GM21381 (cell line): ENCODE measurements around the gene WASF2.
"Not testable (repeated sequence)": the region's sequence is repeated elsewhere in the genome, so short reads cannot be mapped to it uniquely, and the experiment has no call there.

ENCODE experiments used
- ATAC-seq: cut with Tn5 transposase; IDR thresholded peaks from one replicate; pipeline ENCODE4 v1.9.1; 2021; ENCODE audit warnings: mild to moderate bottlenecking, moderate library complexity; ENCODE audit not compliant: unreplicated experiment

The WASF2 gene

DNA sequence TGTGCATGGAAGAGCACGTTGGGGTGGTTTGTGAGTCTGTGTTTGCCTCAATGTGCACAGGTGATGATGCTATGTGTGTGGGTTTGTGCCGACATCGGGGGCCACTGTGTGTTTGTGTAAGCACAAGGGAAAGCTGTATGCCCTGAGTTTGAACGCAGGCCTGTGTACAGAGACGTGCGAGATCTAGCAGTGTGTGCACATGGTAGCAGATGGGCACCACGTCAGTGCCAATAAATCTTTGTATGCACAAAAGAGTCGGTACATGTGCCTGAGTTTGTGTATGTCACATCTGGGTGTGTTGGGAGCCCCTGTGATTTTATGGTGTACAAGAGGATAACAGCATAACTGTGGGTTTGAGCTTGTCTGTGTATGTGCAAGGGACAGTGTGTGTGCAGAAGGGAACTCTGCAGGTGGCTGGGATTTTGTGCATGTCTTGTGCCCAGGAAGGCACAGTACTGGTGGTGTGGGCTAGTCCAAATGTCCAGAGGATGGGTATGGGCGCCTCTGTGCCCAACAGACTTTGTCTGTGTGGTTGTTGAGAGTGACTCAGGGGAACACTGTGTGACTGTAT, 32.0 kb upstream of the WASF2 start:
- ATAC-seq: no peak

DNA sequence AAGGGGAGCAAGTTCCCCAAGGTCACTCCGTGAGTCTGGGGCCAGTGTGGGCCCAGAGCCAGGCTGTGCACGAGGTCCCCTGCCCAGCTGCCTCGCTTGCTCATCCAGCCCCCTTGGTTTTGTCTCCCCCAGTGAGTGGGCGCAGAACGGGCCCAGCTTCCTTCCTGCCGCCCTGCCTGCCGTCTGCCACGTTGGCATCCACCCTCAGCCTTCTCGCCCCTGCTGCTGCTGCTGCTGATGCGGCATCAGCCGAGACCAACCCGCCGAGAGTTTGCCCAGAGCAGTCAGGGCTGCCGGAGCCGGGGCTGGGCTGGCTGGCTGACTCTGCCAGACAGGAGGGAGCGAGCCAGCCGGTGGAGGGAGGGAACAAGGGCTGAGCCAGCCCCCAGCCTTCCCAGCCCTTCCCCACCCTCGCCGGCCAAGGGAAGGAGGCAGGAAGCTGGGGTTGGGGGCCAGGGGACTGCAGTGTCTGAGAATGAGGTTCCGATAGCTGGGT, 31.4 kb upstream of the WASF2 start:
- ATAC-seq: no peak

DNA sequence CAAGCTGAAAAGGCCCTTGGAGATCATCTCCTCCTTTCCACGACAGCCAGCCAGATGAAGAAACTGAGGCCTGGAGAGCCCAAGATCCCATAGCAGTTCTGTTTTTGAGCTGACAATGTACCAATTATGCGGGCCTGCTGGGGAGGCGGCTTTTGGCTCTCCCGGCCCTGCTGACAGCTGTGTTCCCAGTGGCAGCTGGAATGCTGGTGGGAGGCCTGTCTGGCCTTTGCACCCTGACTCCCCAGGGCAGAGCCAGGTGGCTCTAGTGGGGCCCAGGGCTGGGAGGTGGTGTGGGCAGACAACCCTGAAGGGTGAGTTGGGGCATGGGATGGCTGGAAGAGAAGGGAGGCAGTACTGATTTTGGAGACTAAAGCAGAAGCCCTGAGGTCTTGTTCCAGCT, 30.7 kb upstream of the WASF2 start:
- ATAC-seq: no peak

DNA sequence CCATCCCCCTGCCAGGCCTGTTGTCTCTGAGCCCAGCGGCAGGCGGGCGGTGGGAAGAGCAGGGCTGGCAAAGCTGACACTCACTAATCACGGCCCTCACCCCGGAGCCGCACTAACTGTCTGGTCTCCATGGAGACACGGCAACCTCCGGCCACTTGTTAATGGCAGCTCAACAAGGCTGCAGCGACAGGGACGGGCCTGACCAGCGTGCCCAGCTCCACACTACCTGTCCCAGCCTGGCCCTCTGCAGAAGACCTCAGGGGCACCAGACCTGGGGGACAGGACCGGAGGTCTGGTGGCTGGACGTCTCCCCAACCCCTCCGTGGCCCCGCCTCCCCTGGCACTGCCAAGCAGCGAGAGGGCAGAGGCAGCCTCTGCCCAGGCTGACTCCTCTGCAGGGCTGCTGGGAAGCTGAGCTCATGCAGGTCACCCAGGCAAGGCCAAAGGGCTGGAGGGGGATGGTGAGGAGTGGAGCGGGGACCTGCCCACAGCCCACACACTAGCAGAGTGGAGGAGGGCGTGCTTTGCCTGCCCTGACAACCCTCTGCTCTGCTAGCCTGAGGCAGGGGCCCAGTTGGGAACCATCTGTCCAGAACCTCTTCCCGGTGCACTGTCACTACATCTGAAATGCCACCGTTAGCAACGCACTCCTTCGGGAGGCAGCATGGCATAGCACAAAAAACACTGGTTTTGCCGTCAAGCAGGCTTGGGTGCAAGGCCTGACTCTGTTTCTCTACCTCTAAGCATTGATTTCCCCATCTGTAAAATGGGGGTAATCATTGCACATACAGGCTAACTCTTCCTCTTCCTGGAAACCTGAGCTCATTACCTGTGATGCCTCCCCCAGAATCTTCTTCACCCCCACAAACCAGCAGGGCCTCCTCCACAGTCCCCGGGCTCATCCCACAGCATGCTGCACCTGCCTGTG, 29.6 kb upstream of the WASF2 start:
- ATAC-seq: no peak

DNA sequence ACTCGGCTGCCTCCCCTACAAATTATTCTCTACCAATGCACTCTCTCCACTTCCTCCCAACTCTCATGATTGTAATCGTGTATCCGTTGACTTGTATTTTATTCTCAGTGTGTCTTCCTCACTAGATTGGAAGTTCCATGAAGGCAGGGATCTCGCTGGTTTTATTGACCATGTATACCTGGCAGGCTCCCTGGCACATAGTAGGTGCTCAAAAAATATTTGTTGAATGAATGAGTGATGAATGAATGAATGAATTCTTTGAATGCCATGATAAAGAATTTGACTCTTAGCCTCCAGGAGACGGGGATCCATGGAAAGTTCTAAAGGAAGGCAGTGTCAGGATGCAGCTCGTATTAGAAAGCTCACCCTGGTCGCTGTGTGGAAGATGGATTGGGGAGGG, 28.8 kb upstream of the WASF2 start:
- no peak for ATAC-seq

DNA sequence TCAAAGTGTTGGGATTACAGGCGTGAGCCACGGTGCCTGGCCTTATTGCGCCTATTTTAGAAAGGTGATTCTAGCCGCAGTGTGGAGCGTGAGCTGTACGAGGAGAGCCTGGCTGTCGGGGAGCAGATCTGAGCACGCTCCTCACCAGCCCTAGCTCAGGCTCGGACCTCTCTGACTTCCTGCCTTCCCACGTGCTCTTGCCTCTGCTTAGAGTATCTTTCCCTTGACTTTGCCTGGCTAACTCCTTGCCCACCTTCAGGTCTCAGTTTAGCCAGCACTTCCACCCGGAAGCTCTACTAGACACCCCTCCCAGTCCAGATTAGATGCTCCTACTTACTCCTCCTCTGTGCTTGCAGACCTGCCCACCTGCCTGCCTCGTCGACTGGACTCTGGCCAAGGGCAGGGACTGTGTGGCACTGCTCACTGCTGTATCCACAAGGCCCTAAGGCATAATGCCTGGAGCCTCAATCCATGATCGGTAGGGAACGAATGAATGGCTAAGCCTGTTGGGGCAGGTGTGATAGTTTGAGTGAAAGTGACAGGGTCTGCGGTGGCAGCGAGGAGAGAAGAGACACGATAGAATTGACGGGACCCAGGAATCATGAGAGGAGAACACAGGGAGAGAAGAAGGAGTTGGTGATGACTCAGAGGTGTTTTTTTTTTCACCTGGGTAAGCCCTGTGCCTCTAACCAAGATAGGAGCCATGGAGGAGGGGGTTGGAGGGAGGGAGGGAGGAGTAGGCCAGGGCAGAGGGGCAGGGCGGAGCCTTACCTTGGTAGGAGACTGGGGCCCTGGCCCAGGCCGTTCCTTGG, 28.1 kb upstream of the WASF2 start:
- no peak for ATAC-seq

DNA sequence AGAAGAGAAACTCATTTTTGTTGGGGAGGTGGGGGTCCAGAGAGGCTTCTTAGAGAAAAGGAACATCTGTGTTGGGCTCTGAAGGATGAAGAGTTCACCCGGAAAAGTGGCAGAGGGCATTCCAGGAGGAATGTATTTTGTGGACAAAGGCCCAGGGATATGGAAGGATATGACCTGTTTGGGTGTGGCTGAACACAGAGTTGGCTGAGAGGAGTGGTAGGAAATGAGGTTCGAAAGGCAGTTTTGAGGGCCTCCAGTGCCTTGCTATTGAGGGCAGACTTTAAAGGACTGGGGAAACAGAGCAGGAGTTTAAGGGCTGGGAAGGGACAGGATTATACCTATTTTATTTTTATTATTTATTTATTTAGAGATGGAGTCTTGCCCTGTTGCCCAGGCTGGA, 27.3 kb upstream of the WASF2 start:
- no peak for ATAC-seq

DNA sequence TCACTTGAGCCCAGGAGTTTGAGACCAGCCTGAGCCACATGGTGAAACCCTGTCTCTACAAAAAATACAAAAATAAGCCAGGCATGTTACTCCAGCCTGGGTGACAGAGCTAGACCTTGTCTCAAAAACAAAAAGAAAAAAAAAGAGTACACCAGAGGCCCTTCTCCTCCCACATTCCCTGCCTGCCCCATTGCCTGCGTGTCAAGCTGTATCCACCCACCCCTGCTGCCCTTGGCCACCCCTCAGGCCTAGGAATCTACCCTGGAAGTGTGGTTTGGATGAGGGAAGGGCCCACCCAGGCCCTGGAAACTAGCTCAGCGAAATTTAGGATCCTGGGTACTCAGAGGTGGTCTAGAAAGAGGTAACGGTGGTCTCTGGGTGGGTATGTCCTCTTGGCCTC, 25.7 kb upstream of the WASF2 start:
- no peak for ATAC-seq

DNA sequence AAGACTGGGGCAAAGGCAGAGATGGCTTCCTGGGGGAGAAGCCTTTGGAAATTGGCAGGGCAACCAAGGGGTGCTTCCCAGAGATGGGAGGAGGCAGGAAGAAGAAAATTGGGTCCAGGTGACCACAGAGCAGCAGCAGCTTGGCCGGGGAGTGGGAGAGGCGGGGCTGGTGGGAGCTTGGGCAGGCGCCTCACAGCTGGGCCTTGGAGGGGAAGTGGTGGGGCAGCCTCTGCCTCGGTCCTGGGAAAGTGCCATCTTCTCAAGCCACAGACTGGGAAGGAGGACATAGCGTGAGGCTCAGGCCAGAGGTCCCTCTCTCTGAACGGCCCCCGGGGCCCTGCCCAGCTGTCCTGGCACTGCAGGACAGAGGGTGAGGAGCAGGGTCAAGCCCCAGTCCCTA, 24.0 kb upstream of the WASF2 start:
- ATAC-seq: no peak

DNA sequence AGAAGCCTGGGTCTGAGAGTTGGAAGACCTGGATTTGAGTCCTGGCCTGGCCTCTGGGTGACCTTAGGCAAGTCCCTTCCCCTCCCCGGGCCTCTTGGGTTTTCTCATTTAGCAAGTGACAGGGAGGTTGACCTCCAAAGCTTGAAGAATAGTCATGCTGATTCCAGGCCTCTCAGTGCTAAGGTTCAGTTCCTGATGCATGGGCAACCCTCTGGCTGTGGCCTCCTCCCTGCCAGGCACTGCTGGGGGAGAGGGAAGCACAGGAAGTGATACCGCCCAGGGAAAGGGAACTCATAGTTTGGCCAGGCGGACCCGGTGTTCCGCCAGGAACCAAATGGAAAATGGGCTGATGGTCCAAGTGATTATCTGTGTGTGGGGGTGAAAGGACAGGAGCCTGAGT, 23.6 kb upstream of the WASF2 start:
- no peak for ATAC-seq

DNA sequence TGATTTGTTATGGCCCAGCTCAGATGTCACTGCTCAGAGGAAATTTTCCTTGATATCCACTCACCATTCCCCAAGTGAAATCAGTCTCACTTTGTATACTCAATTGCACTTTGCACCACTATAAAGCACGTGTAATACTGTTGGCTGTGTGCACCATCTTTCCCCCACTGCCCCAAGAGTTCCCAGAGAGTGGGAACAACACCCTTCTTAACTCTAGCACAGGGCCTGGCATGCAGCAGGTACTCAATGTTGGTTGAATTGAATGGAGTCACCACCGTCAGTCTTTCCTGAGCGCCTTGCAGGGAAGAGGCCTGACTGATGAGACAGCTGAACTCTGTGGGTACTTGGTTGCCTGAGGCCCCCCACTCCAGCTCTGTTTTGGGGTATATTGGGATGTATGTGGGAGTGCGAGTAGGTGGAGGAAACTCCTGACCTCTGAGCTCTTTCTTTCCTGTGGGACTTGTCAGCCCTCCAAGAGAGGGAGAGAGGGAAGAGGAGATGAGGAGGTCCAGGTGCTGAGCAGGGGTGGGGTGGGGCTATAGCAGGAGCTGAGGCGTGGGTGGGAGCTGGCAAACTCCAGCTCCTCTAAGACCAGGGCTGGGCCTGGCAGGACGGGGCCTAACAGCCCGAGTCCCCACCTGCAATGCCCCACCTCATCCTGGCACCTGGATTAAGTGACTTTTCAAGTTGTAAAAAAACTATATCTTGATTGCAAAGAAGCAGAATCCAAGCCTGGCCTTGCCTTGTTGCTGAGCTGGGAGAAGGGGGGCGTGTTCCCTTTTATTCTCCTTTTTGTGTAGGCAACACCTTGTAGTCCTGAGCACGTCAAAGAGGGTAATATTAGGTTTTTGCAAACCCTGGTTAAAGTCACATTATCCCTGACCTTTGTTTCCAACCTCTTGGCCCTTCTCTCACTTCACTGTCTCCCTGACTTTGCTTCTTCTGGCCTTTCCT, 19.4 kb upstream of the WASF2 start:
- no peak for ATAC-seq

DNA sequence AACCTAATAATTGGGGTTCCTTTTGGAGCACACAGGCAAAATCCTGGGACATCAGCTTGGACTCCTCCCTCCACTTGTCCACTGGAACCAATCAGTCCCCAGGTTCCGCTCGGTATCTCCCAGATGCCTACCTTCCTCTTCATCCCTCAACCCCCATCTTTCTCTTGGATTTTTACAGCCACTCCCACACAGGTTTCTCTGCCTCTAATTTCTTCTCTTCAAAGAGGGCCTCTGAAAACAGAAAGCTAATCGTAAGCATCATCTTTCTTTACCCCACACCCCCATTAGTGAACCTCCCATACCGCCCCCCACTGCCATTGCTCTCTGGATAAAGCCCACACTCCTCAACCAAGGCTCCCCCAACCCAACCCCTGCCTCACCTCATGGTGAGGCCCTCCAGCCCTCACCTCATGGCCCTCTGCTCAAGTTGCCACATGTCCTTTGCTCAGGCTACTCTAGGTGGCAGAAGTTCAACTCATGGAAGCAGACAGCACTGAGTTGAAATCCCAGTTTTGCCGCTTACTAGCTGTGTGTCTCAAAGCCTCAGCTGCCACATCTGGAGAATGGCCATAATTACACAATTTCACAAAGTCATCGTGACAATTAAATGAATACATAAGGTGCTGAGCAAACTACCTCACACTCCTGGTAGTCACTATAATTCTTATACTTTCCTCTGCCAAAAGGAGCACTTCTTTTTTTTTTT, 18.1 kb upstream of the WASF2 start:
- no peak for ATAC-seq

DNA sequence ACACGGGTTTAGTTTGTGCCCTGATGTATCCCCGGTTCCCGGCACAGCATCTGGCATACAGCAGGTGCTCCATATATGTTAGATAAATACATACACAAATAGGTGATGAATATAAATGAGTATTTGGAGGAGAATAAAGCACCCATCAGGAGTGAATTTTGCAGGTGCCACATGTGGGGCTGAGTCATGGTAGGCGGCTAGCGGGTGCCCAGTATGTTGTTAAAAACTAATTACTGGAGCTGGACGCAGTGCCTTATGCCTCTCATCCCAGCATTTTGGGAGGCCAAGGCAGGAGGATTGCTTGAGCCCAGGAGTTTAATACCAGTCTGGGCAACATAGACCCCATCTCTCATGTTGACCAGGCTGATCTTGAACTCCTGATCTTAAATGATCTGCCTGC, 16.7 kb upstream of the WASF2 start:
- no peak for ATAC-seq

DNA sequence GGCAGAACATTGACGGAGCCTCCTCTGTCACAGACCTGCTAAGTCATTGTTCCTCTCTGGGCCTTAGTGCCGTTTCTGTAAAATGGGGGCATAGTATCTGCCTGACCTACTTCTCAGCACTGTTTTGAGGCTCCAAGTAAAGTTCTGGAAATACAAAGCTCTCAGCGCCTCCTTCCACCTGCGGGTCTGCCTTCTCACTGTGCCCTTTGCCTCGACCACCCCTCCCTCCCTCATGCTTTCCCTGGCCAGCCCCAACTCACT, 15.4 kb upstream of the WASF2 start:
- no peak for ATAC-seq

DNA sequence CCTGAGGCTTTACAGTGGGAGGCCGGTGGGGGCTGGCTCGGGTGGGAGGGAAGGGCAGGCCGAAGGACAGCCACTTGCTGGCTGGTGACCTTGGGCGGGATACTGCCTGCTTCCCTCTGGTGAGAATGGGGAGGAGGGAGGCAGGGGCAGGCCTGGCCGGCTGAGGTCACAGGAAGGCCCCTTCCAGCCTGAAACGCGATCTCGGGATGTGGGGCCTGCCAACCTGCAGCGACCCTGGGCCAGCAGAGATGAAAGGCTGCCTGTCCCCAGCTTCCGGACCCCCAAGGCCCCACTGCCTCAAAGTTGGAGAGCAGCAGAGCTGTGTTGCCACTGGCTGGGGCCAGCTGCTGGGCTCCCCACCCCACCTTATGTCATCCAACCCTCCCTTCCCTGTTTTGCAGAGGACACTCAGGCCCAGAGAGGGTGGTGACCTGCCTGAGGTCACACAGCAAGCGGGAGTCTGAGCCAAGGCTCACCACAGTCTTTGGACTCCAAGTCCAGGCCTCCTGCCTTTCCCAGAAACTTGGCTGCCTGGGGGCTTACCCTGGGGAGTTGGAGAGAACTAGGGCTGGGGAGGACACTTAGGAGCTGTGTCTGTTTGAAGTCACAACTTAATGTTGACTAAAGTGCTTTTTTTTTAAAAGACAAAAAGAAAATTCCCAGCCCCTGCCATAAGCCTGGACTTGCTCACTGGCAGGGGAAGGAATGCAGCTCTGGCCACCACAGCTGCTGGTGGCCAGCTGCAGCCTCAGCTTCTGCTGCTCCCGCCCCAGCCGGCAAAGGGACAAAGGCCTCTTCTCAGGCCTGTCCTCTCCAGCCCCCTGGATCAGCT, 14.8 kb upstream of the WASF2 start:
- no peak for ATAC-seq

DNA sequence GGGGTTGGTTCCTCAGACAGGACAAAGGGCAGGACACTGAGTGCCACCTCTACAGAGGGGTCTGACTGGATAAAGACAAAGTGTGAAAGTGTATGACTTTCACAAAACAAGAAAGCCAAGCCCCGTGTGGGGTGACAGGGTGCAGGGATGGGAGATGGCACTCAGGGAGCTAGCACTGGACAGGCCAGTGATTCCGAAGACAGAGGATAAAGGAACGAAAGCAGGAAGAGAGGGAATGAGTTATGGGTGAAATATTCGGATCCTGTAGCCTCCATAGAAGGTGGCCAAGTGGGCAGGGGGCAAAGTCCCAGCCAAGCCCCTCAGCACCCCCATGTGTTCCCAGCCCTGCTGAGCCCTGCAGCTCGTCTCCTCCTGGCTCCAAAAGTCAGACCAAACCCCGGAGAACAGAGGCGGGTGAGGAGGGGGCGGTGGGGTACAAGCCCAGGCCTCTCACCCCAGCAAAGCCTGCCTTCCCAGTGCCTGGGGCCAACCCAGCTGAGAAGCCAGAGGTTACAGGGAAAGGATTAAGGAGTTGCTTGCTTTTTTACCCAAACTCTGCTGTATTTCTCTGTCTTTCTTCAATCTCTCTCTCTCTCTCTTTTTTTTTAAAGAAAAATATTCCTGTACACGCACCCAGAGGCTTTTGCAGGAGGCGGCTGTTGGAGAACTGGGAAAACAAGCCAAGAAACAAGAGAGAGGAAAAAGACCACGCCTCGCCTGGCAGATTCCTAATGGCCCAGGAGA, 14.0 kb upstream of the WASF2 start:
- ATAC-seq: no peak

DNA sequence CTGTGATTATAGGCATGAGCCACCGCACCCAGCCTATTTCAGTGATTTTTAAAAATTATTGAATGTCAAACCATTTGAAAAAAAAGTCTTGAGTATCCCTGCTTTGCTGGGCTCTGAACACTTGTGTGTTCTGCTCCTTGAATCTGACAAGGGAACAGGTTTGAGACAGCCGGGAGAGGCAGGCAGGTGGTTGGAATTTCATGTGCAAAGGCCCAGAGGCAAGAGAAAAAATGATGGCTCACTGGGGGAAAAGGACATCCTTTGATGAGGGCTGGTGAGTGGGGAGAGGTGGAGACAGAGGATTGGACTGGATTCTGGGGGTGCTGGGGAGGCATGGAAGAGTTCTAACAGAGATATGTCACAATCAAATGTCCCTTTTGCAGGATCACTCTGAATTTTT, 13.1 kb upstream of the WASF2 start:
- ATAC-seq: no peak

DNA sequence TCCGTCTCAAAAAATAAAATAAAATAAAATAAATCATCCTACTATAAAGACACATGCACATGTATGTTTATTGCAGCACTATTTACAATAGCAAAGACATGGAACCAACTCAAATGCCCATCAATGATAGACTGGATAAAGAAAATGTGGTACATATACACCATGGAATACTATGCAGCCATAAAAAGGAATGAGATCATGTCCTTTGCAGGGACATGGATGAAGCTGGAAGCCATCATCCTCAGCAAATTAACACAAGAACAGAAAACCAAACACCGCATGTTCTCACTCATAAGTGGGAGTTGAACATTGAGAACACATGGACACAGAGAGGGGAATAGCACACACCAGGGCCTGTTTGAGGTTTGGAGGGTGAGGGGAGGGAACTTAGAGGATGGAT, 11.2 kb upstream of the WASF2 start:
- ATAC-seq: not testable (repeated sequence)

DNA sequence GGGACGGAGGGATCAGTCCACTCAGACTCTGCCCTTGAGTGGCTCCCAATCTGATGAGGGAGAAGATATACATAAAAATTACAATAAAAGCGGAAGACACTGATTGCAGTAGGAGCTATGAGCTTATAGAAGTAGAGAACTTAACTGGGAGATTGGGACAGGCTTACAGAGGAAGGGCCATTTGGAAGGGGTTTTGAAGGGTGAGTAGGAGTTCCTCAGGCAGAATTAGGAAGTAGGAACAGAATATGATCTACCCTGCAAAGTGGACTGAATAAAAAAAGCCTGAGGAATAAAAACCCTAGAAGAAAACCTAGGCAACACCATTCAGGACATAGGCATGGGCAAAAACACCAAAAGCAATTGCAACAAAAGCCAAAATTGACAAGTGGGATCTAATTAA, 9.2 kb upstream of the WASF2 start:
- no peak for ATAC-seq
